ENCODE data around the gene ARID1B. TPM values are rescaled to one million over a fixed set of nuclear protein-coding genes. Genes with fewer than 3 reads are reported as not detected.

ARID1B gene
- total RNA-seq, 1 donor from 2014 or later = 97.2 TPM

DNA sequence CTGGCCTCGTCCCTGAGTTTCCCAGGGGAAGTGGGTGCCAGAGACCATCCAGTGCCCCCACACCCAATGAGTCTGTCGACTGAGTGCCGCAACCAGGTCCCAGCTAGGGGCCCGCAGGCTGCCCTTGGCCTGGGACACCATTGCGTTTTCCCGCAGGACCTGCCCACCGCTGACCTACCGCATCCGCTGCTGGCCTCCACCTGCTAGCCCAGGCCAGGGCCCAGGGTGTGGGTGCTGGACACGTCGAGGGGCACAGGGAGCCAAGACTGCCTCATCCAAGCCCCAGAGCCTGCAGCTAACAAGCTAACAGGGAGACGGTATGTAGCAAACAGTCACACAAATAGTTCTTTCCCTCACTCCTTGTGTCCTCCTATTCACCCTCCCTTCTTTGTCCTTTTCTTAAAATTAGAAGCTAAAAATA, 448.4 kb downstream of the ARID1B start:
- peaks cover 22% of the 10 kb centered on the region for H3K4me1 Mint-ChIP-seq (ENCODE audit: unreplicated experiment)
- H3K27me3 Mint-ChIP-seq = peaks cover 6% of the 10 kb centered on the region
- TF ChIP-seq CTCF (conservative IDR thresholded peaks at IDR 0.05) = no peak
- DNase-seq (ENCODE audit: extremely low spot score, unreplicated experiment) = peak; percentile 66
- H3K36me3 Mint-ChIP-seq = no peaks in the 10 kb centered on the region
- no peaks in the 10 kb centered on the region for H3K9me3 Mint-ChIP-seq
- H3K27ac Mint-ChIP-seq = no peak overlapping the region
- no peak overlapping the region for H3K4me3 Mint-ChIP-seq

DNA sequence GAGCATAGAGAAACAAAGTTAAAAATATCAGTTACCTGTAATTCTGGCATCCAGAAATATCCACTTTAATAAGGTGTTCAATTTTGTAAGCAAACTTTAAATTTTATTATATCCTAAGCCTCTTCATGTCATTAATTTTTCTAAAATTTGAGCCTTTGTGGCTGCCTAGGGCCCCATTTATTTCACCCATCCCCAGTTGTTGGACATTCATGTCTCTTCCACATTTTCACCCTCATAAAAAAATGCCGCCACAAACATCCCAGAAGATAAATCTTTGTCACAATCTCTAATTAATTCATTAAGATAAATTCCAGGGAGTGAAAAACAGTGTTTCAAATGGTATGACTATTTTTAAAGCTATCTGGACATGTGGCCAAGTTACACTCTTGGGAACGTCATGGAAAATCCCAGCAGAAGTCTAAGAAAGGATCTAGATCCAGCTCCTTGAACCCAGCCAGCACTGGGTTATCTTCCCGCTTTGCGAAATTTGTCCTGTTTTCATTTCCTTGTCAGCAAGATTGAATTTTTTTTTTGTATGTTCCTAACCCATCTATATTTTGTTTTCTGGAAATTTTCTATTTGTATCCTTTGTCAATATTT, 448.9 kb downstream of the ARID1B start:
- Mint-ChIP-seq H3K27me3 (peaks cover 6% of the 10 kb centered on the region), H3K27ac (no peak overlapping the region)

GRCh38 chr6:157226761-157227160, 449.6 kb downstream of the ARID1B start:
- no peak overlapping the region for H3K27ac Mint-ChIP-seq
- peaks cover 7% of the 10 kb centered on the region for H3K27me3 Mint-ChIP-seq
- peaks cover 19% of the 10 kb centered on the region for H3K4me1 Mint-ChIP-seq (ENCODE audit: unreplicated experiment)

More for the DNA sequence above, 448.9 kb downstream of the ARID1B start:
- no peak overlapping the region for H3K4me3 Mint-ChIP-seq
- peaks cover 22% of the 10 kb centered on the region for H3K4me1 Mint-ChIP-seq (ENCODE audit: unreplicated experiment)
- DNase-seq (ENCODE audit: extremely low spot score, unreplicated experiment) = no peak
- H3K36me3 Mint-ChIP-seq = no peaks in the 10 kb centered on the region
- TF ChIP-seq CTCF (conservative IDR thresholded peaks at IDR 0.05) = no peak
- no peaks in the 10 kb centered on the region for H3K9me3 Mint-ChIP-seq

DNA sequence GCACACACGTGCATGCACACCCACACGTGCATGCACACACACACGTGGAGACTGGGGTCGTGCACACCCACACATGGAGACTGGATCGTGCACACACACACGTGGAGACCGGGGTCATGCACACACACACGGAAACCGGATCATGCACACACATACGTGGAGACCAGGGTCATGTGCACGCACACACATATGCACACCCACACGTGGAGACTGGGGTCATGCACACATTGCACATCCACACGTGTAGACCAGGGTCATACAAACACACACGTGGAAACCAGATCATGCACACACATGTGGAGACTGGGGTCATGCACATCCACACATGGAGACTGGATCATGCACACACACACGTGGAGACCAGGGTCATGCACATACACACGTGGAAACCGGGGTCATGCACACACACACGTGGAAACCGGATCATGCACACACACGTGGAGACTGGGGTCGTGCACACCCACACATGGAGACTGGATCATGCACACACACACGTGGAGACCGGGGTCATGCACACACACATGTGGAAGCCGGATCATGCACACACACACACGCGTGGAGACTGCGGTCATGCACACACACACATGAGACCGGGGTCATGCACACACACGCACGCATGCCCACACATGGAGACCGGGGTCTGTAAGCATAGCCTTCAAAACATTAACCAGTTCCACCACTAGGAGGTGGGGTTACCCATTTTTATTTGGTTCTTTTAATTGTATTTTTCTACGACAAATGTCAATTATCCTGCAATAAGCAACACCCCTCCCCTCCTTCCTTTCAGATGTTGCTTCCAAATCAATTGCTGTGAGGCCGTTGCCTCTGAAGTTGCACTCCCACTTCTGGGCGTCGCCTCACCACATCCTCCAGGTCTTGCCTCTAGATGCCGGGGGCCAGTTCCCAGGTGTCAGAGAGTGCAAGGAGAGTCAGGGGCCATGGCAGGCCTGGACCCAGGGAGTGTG, 450.3 kb downstream of the ARID1B start:
- H3K9me3 Mint-ChIP-seq = no peaks in the 10 kb centered on the region
- H3K4me1 Mint-ChIP-seq (ENCODE audit: unreplicated experiment) = peaks cover 17% of the 10 kb centered on the region
- DNase-seq (ENCODE audit: extremely low spot score, unreplicated experiment) = peak; percentile 47
- peak; percentile 62 for TF ChIP-seq CTCF (conservative IDR thresholded peaks at IDR 0.05)
- no peak overlapping the region for H3K27ac Mint-ChIP-seq
- H3K27me3 Mint-ChIP-seq = peaks cover 13% of the 10 kb centered on the region
- H3K36me3 Mint-ChIP-seq = no peaks in the 10 kb centered on the region
- no peak overlapping the region for H3K4me3 Mint-ChIP-seq

More at GRCh38 chr6:157226761-157227160, 449.6 kb downstream of the ARID1B start:
- no peak overlapping the region for H3K4me3 Mint-ChIP-seq
- TF ChIP-seq CTCF (conservative IDR thresholded peaks at IDR 0.05) = no peak
- no peaks in the 10 kb centered on the region for H3K9me3 Mint-ChIP-seq
- peak; percentile 51 for DNase-seq (ENCODE audit: extremely low spot score, unreplicated experiment)
- H3K36me3 Mint-ChIP-seq = no peaks in the 10 kb centered on the region

GRCh38 chr6:157228426-157229131, 451.4 kb downstream of the ARID1B start:
- H3K27me3 Mint-ChIP-seq = peaks cover 23% of the 10 kb centered on the region
- H3K9me3 Mint-ChIP-seq = no peaks in the 10 kb centered on the region
- H3K36me3 Mint-ChIP-seq = no peaks in the 10 kb centered on the region
- DNase-seq (ENCODE audit: extremely low spot score, unreplicated experiment) = peak; percentile 67
- no peak overlapping the region for H3K27ac Mint-ChIP-seq
- H3K4me1 Mint-ChIP-seq (ENCODE audit: unreplicated experiment) = peaks cover 13% of the 10 kb centered on the region
- no peak for TF ChIP-seq CTCF (conservative IDR thresholded peaks at IDR 0.05)
- no peak overlapping the region for H3K4me3 Mint-ChIP-seq
